Posterior vena cava (tissue), 2 donors: ENCODE measurements around the gene EEF1AKMT4. TPM values are rescaled to one million over a fixed set of nuclear protein-coding genes. Genes with fewer than 3 reads are reported as not detected.
A peak's percentile ranks its signal among the peaks of the same experiment; 100 is the strongest.

Experiments
- DNase-seq: peaks from one replicate; pipeline ENCODE4 v3.0.0-alpha.2; 2020; ENCODE audit warnings: low spot score
- intact Hi-C, 2 donors: fragments of 100-400 bp; cut with DNase I; formaldehyde crosslinking; loops; one replicate each; pipeline versions ENCODE4 v1.14.1 to v1.14.2; 2022 to 2023
- long read RNA-seq, 2 donors: library from polyadenylated mRNA; unstranded; transcript quantifications; one replicate each; pipeline ENCODE4 v2.0.0, GENCODE V29; 2020 to 2021
- total RNA-seq, 2 donors: library from RNA; stranded (reverse); fragmentation: NEBNext Ultra II Directional; extraction: Animal tissue kit (Norgen Biotek cat#: 25700); gene quantifications; one replicate each; pipeline ENCODE4 v1.2.1, GENCODE V29; 2021
- donor health status: DM: yes; HTN: yes; CAD: no.
- donor health status: DM: yes; HTN: yes; CAD: no.

EEF1AKMT4 gene
- total RNA-seq, result 1 to 10 TPM; 1.3 to 2.5 TPM
- long read RNA-seq, donor 1, partial matches to known transcripts, result 0 of 1 reads
- long read RNA-seq, donor 1, other reads (novel, unspliced or antisense), result 0 of 1 reads
- long read RNA-seq, donor 2, transcript EEF1AKMT4-201 (3 exons, 1,823 nt), result major isoform, 9 of 9 reads
- long read RNA-seq, donor 2, partial matches to known transcripts, result 0 of 9 reads
- long read RNA-seq, donor 2, other reads (novel, unspliced or antisense), result 0 of 9 reads

GRCh38 chr3:184249412-184250166, at the start of gene EEF1AKMT4:
Gene EEF1AKMT4 (plus strand): TSS chr3:184249672. CDS start chr3:184249695, 23 bp downstream.
- intact Hi-C loops, result loop anchor here (10.0 kb wide), 2 partner anchors 105 to 115 kb away; partner anchors contain the start of gene EIF2B5 (in 1 of the 2)
- peak; percentile 98 for DNase-seq

- intact Hi-C loops, result no loop called here
- no peak for DNase-seq
These were observed 48.6 kb upstream of the EEF1AKMT4 start for GRCh38 chr3:184200825-184201224.

- no peak for DNase-seq
These were observed 45.9 kb upstream of the EEF1AKMT4 start for GRCh38 chr3:184203526-184203925.

GRCh38 chr3:184209146-184209923, 40.1 kb upstream of the EEF1AKMT4 start:
- no peak for DNase-seq
- intact Hi-C loops, result no loop called here

More at GRCh38 chr3:184203526-184203925, 45.9 kb upstream of the EEF1AKMT4 start:
- intact Hi-C loops, result no loop called here

GRCh38 chr3:184211297-184211696, 38.2 kb upstream of the EEF1AKMT4 start:
- intact Hi-C loops, result no loop called here
- DNase-seq, result no peak

GRCh38 chr3:184211718-184212117, 37.8 kb upstream of the EEF1AKMT4 start:
- intact Hi-C loops, result no loop called here
- no peak for DNase-seq

GRCh38 chr3:184218814-184219213, 30.7 kb upstream of the EEF1AKMT4 start:
- intact Hi-C loops, result no loop called here

GRCh38 chr3:184222521-184222920, 27.0 kb upstream of the EEF1AKMT4 start:
- intact Hi-C loops, result no loop called here

More at GRCh38 chr3:184218814-184219213, 30.7 kb upstream of the EEF1AKMT4 start:
- no peak for DNase-seq

GRCh38 chr3:184223946-184224345, 25.5 kb upstream of the EEF1AKMT4 start:
- DNase-seq, result no peak
- intact Hi-C loops, result no loop called here

More at GRCh38 chr3:184222521-184222920, 27.0 kb upstream of the EEF1AKMT4 start:
- no peak for DNase-seq

GRCh38 chr3:184227481-184227935, 22.0 kb upstream of the EEF1AKMT4 start:
- intact Hi-C loops, result no loop called here
- DNase-seq, result no peak

GRCh38 chr3:184228376-184229137, 20.9 kb upstream of the EEF1AKMT4 start:
- DNase-seq, result no peak
- intact Hi-C loops, result no loop called here

- no peak for DNase-seq
- intact Hi-C loops, result no loop called here
These were observed 19.9 kb upstream of the EEF1AKMT4 start, which contains the start of gene VWA5B2 for GRCh38 chr3:184229394-184230080. Gene VWA5B2 (plus strand): TSS chr3:184229585. CDS start chr3:184230529, 944 bp downstream.

GRCh38 chr3:184230081-184230602, 19.3 kb upstream of the EEF1AKMT4 start:
- no peak for DNase-seq
- intact Hi-C loops, result no loop called here

- intact Hi-C loops, result no loop called here
- DNase-seq, result no peak
These were observed 18.6 kb upstream of the EEF1AKMT4 start for GRCh38 chr3:184230603-184231528.

GRCh38 chr3:184231671-184232070, 17.8 kb upstream of the EEF1AKMT4 start:
- intact Hi-C loops, result no loop called here
- DNase-seq, result no peak

- intact Hi-C loops, result no loop called here
- DNase-seq, result no peak
These were observed 16.2 kb upstream of the EEF1AKMT4 start for GRCh38 chr3:184233127-184233843.
